Ovary (tissue), 9 donors: ENCODE measurements around the gene COG5. TPM values are rescaled to one million over a fixed set of nuclear protein-coding genes. Genes with fewer than 3 reads are reported as not detected.

Experiments used
- DNase-seq, 5 donors: peaks; one replicate each; pipeline ENCODE4 v3.0.0-alpha.2; 2019 to 2020
- H3K27ac ChIP-seq, 2 donors: fragments of 200-600 bp; one replicate each; pipeline versions ENCODE4 v1.5.1 to v1.8.0; 2019 to 2022
- H3K27me3 ChIP-seq: fragments of 200-600 bp; one replicate; pipeline ENCODE4 v1.8.0; 2022
- H3K36me3 ChIP-seq: fragments of 200-600 bp; sonication (generic); one replicate; pipeline ENCODE4 v1.5.1; 2019
- H3K4me1 ChIP-seq: one replicate; pipeline ENCODE4 v1.8.1; 2013; ENCODE audit warnings: mild to moderate bottlenecking, moderate library complexity; ENCODE audit not compliant: insufficient read depth
- H3K4me3 ChIP-seq: fragments of 200-600 bp; sonication (generic); one replicate; pipeline ENCODE4 v1.5.1; 2017
- H3K9me3 ChIP-seq, 2 donors: fragments of 200-600 bp in 1 of 2; sonication (generic) in 1 of 2; one replicate each; pipeline versions ENCODE4 v1.5.1 to v1.8.1; 2013 to 2019; ENCODE audit warnings: mild to moderate bottlenecking in 1 of 2, moderate library complexity in 1 of 2
- EP300 ChIP-seq: sonication (generic); formaldehyde crosslinking; IDR thresholded peaks from one replicate; pipeline ENCODE4 v1.6.1; 2017; ENCODE audit warnings: antibody characterized with exemption
- POLR2A ChIP-seq: fragments of 450-650 bp; IDR thresholded peaks from one replicate; pipeline ENCODE4 v1.6.1; 2017; ENCODE audit warnings: antibody characterized with exemption, mild to moderate bottlenecking, moderate library complexity
- WGBS, 3 donors: extraction: QIAGEN DNeasy Blood & Tissue Kit in 1 of 3; methylation state at CpG; one replicate each; pipeline versions ENCODE4 v1.1.5 to v1.1.7; 2013 to 2017; 5-methylcytosine and 5-hydroxymethylcytosine counted together
- intact Hi-C, 4 donors: fragments of 100-400 bp; cut with DNase I; formaldehyde crosslinking; loops; one replicate each; pipeline versions ENCODE4 v1.11.0 to v1.15.1; 2022 to 2023
- polyA plus RNA-seq, 2 donors: library from polyadenylated mRNA; stranded (reverse); fragments of 200-250 nt in 1 of 2; fragments of 350-450 nt in 1 of 2; fragmentation: Illumina TruSeq in 1 of 2; extraction: RNeasy Lipid Tissue Mini Kit (QIAGEN cat#74804) in 1 of 2; gene quantifications; one replicate each; pipeline ENCODE4 v1.2.3, GENCODE V29; 2013 to 2014
- total RNA-seq, 7 donors: library from RNA; depleted of rRNA in 2 of 7; stranded (reverse); fragments of >200 nt in 2 of 7; fragmentation: NEBNext Ultra II Directional in 3 of 7; extraction: Animal tissue kit (Norgen Biotek cat#: 25700) in 3 of 7; gene quantifications; one replicate each; pipeline versions ENCODE4 v1.1.0 to v1.2.4, GENCODE V29; 2016 to 2023
- TF ChIP-seq, protein P1 (sequence below), 3 donors: fragments of 450-650 bp in 2 of 3; fragments of 200-600 bp in 1 of 3; IDR thresholded peaks; one replicate each; pipeline versions ENCODE4 v1.5.1 to v1.8.0; 2016 to 2022; ENCODE audit warnings: antibody characterized with exemption in 3 of 3, mild to moderate bottlenecking in 1 of 3
- donor health status: DM: no; HTN: no; CAD: no; lungs with moderate emphysema.
- donor health status: DM: no; HTN: no; CAD: no.
- donor health status: Bipolar disorder and iron deficiency.
- donor health status: DM: yes; HTN: yes; CAD: no.
- donor health status: DM: no; HTN: no; CAD: no.
- donor health status: DM: yes; HTN: yes; CAD: no.

Gene COG5
- total and polyA plus RNA-seq, 9 donors = 10.3 to 49.7 (median 37.6) TPM

DNA sequence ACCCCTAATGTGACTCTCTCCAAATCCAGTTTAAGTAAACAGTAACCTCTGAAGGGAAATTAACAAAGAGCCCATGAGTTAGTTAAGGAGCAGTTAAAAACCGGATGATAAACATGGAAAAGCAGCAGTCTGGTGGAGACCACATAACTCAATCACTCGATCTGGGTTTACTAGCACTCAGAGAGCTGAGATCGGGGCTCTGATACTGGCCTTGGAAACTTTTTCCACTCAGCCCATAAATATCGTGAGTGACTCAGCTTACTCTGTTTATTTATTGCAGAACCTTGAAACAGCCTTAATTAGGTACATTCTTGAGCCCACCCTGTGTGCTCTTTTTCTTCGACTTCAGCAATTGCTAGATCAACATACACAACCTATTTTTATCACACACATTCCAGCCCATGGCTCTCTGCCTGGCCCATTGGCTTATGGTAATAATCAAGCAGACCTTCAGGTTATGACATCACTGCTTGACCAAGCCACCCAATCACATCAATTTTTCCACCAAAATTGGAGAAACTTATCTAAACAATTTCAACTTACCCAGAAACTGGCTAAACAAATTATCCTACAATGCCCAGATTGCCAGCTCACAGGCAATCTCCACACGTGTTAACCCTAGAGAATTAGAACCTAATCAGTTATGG is 176.0 kb downstream of the COG5 start:
- no peaks in the 10 kb centered on the region for H3K27me3 ChIP-seq
- 43 to 60% (median 59%) methylated on average over 6 of the region's 6 CpGs for WGBS, 3 donors
- H3K4me3 ChIP-seq = no peak overlapping the region
- no peaks in the 10 kb centered on the region for H3K9me3 ChIP-seq
- no peaks in the 10 kb centered on the region for H3K36me3 ChIP-seq
- intact Hi-C loops = no loop called here
- H3K4me1 ChIP-seq = no peaks in the 10 kb centered on the region
- no peak overlapping the region for H3K27ac ChIP-seq
- DNase-seq = no peak
- TF ChIP-seq EP300 (no peak), POLR2A (no peak)
- TF ChIP-seq, protein P1, sequence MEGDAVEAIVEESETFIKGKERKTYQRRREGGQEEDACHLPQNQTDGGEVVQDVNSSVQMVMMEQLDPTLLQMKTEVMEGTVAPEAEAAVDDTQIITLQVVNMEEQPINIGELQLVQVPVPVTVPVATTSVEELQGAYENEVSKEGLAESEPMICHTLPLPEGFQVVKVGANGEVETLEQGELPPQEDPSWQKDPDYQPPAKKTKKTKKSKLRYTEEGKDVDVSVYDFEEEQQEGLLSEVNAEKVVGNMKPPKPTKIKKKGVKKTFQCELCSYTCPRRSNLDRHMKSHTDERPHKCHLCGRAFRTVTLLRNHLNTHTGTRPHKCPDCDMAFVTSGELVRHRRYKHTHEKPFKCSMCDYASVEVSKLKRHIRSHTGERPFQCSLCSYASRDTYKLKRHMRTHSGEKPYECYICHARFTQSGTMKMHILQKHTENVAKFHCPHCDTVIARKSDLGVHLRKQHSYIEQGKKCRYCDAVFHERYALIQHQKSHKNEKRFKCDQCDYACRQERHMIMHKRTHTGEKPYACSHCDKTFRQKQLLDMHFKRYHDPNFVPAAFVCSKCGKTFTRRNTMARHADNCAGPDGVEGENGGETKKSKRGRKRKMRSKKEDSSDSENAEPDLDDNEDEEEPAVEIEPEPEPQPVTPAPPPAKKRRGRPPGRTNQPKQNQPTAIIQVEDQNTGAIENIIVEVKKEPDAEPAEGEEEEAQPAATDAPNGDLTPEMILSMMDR (IDR thresholded peaks at IDR 0.05) = no peak

GRCh38 chr7:107387128-107387527 is 176.6 kb downstream of the COG5 start:
- no peak for DNase-seq

GRCh38 chr7:107386548-107387102 is 177.1 kb downstream of the COG5 start:
- no peaks in the 10 kb centered on the region for H3K27me3 ChIP-seq
- TF ChIP-seq, protein P1 (IDR thresholded peaks at IDR 0.05) = no peak
- H3K4me1 ChIP-seq = no peaks in the 10 kb centered on the region
- no peaks in the 10 kb centered on the region for H3K9me3 ChIP-seq
- DNase-seq = no peak
- intact Hi-C loops = no loop called here
- H3K27ac ChIP-seq = no peak overlapping the region
- 69 to 73% (median 70%) methylated on average over 4 of the region's 4 CpGs for WGBS, 3 donors
- H3K4me3 ChIP-seq = no peak overlapping the region
- H3K36me3 ChIP-seq = no peaks in the 10 kb centered on the region

More at GRCh38 chr7:107387128-107387527, 176.6 kb downstream of the COG5 start:
- Histone ChIP-seq H3K27ac (no peak overlapping the region), H3K4me3 (no peak overlapping the region), H3K27me3 (no peaks in the 10 kb centered on the region), H3K4me1 (no peaks in the 10 kb centered on the region), H3K9me3 (no peaks in the 10 kb centered on the region), H3K36me3 (no peaks in the 10 kb centered on the region)
- 61 to 78% (median 64%) methylated on average over 6 of the region's 6 CpGs for WGBS, 3 donors
- TF ChIP-seq POLR2A = no peak
- intact Hi-C loops = no loop called here

DNA sequence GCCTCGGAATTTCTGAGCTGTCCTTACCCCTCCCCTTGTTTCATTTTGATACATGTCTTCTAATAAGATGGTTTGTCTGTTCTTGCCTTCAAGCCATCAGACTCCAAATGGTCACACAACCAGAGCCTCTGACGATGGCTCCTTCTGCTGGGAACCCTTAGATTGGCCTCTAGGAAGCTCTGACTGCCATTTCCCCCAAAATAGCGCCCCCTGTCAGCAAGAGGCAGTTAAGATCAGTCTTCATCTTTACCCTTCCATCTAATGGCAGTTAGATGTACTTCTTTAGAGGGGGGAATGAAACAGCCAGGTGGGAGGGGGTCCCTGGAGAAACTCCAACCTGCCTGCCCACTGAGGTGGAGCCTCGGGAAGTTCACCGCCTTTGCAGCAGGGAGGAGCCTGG is 179.7 kb downstream of the COG5 start:
- Histone ChIP-seq H3K27ac (no peak overlapping the region), H3K9me3 (no peaks in the 10 kb centered on the region), H3K27me3 (no peaks in the 10 kb centered on the region), H3K4me3 (no peak overlapping the region), H3K36me3 (no peaks in the 10 kb centered on the region), H3K4me1 (no peaks in the 10 kb centered on the region)
- WGBS, 3 donors = 91 to 93% (median 93%) methylated on average over 5 of the region's 5 CpGs
- DNase-seq = no peak
- TF ChIP-seq, protein P1 (IDR thresholded peaks at IDR 0.05) = no peak
- TF ChIP-seq EP300 = no peak
- TF ChIP-seq POLR2A = no peak
- intact Hi-C loops = no loop called here

DNA sequence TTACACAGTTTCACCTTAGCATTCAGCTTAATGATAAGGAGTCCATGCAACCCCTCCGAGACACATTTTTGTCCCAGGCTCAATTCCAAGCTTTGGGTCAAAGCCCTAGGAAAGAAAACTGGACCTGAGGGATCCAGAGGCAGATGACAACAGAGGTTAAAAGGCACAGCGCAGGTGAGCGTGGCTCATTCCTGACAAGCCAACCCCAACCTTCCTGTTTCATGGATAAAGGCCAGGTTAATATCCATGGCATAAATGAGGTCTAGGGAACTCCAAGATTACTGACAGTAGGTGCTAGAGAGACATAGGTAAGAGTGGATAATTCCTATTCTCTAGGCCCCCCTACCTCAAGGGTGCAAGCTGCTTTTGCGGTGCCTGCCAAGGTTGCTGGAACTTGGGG is 180.5 kb downstream of the COG5 start:
- Histone ChIP-seq H3K36me3 (no peaks in the 10 kb centered on the region), H3K4me1 (no peaks in the 10 kb centered on the region), H3K27ac (no peak overlapping the region), H3K27me3 (no peaks in the 10 kb centered on the region), H3K4me3 (no peak overlapping the region), H3K9me3 (no peaks in the 10 kb centered on the region)
- TF ChIP-seq, protein P1 (IDR thresholded peaks at IDR 0.05) = no peak
- no peak for TF ChIP-seq EP300
- TF ChIP-seq POLR2A = no peak
- DNase-seq = no peak
- WGBS, 3 donors = 95 to 98% (median 98%) methylated on average over 4 of the region's 4 CpGs
- intact Hi-C loops = no loop called here
